Osteoblast (primary cell): ENCODE data around the gene RSPH10B. TPM values are rescaled to one million over a fixed set of nuclear protein-coding genes. Genes with fewer than 3 reads are reported as not detected.
A peak's percentile ranks its signal among the peaks of the same experiment; 100 is the strongest.
"Not testable (repeated sequence)": the region's sequence is repeated elsewhere in the genome, so short reads cannot be mapped to it uniquely, and the experiment has no call there.

Experiments used
- DNase-seq: peaks from one replicate; pipeline ENCODE4 v3.0.0; 2011; ENCODE audit warnings: low spot score, mixed read lengths; ENCODE audit not compliant: insufficient read length; ENCODE audit errors: missing footprints
- H2AFZ ChIP-seq: 2 replicates; pipeline ENCODE4 v1.6.0; 2011; ENCODE audit warnings: mild to moderate bottlenecking, low read length
- H3K27ac ChIP-seq: 2 replicates; pipeline ENCODE4 v1.5.1; 2011; ENCODE audit warnings: mild to moderate bottlenecking, low read depth, low read length, moderate library complexity
- H3K27me3 ChIP-seq: 2 replicates; pipeline ENCODE4 v1.6.0; 2012; ENCODE audit warnings: mild to moderate bottlenecking, control low read depth, inconsistent platforms, low read length, moderate library complexity; ENCODE audit not compliant: insufficient read depth
- H3K36me3 ChIP-seq: 2 replicates; pipeline ENCODE4 v1.5.1; 2011; ENCODE audit warnings: mild to moderate bottlenecking, low read length, control low read depth, moderate library complexity; ENCODE audit not compliant: insufficient read depth
- H3K4me1 ChIP-seq: 2 replicates; pipeline ENCODE4 v1.5.1; 2011; ENCODE audit warnings: mild to moderate bottlenecking, low read length, control low read depth, moderate library complexity; ENCODE audit not compliant: insufficient read depth
- H3K4me2 ChIP-seq: 2 replicates; pipeline ENCODE4 v1.6.0; 2011; ENCODE audit warnings: mild to moderate bottlenecking, low read length; ENCODE audit not compliant: insufficient read depth
- H3K4me3 ChIP-seq: fragments of 200-600 bp; sonication (generic); 3 replicates; pipeline ENCODE4 v1.5.1; 2012; ENCODE audit warnings: mild to moderate bottlenecking, low read length, inconsistent platforms; ENCODE audit not compliant: insufficient read depth
- H3K79me2 ChIP-seq: 2 replicates; pipeline ENCODE4 v1.6.0; 2012; ENCODE audit warnings: mild to moderate bottlenecking, low read length, control low read depth, inconsistent platforms; ENCODE audit not compliant: insufficient read depth
- H3K9me3 ChIP-seq: 2 replicates; pipeline ENCODE4 v1.5.1; 2011; ENCODE audit warnings: low read depth, low read length, control low read depth
- H4K20me1 ChIP-seq: 2 replicates; pipeline ENCODE4 v1.6.0; 2012; ENCODE audit warnings: mild to moderate bottlenecking, low read length, control low read depth; ENCODE audit not compliant: insufficient read depth
- CTCF ChIP-seq: IDR thresholded peaks from 2 replicates; pipeline ENCODE4 v1.5.1; 2011; ENCODE audit warnings: mild to moderate bottlenecking, low read depth, low read length, moderate library complexity; ENCODE audit errors: extremely low read depth
- total RNA-seq: library from RNA; depleted of rRNA; stranded (reverse); fragments of >200 nt; gene quantifications from 2 replicates; pipeline ENCODE4 v1.2.3, GENCODE V29; 2012

Gene RSPH10B
- under 0.01 TPM in 1 of 2 replicates, not detected in the other for total RNA-seq

- not testable (repeated sequence) for H3K36me3 ChIP-seq, H3K9me3 ChIP-seq, H3K4me2 ChIP-seq, H3K4me1 ChIP-seq, H3K27ac ChIP-seq, DNase-seq, H2AFZ ChIP-seq, H3K27me3 ChIP-seq, H3K79me2 ChIP-seq, H3K4me3 ChIP-seq, H4K20me1 ChIP-seq
Measured at GRCh38 chr7:5970347-5970911, at the start of gene RSPH10B. RSPH10B (minus strand) TSS chr7:5970689; CDS start chr7:5967116, 3,573 bp downstream.

GRCh38 chr7:6016653-6016966 is 46.1 kb upstream of the RSPH10B start:
- Histone ChIP-seq H3K4me3 (no peak overlapping the region), H3K79me2 (peaks cover 40% of the 10 kb centered on the region), H4K20me1 (no peaks in the 10 kb centered on the region), H3K9me3 (no peaks in the 10 kb centered on the region), H3K36me3 (peaks cover 34% of the 10 kb centered on the region), H3K27ac (peak overlapping the region; percentile 84), H2AFZ (no peak overlapping the region), H3K4me1 (peaks cover 27% of the 10 kb centered on the region), H3K4me2 (peak overlapping the region; percentile 69), H3K27me3 (no peaks in the 10 kb centered on the region)
- TF ChIP-seq CTCF: no peak
- no peak for DNase-seq

GRCh38 chr7:6015917-6016652 is 45.6 kb upstream of the RSPH10B start:
- Histone ChIP-seq H3K4me1 (peaks cover 28% of the 10 kb centered on the region), H3K27me3 (no peaks in the 10 kb centered on the region), H3K79me2 (peaks cover 45% of the 10 kb centered on the region), H4K20me1 (no peaks in the 10 kb centered on the region), H3K27ac (peak overlapping the region; percentile 84), H3K4me2 (peak overlapping the region; percentile 69), H2AFZ (peak overlapping the region; percentile 21), H3K36me3 (peaks cover 33% of the 10 kb centered on the region), H3K4me3 (peak overlapping the region; percentile 48), H3K9me3 (no peaks in the 10 kb centered on the region)
- DNase-seq: peak; percentile 87
- no peak for TF ChIP-seq CTCF

GRCh38 chr7:6012355-6013104 is 42.0 kb upstream of the RSPH10B start:
- no peaks in the 10 kb centered on the region for H3K9me3 ChIP-seq
- peaks cover 68% of the 10 kb centered on the region for H3K79me2 ChIP-seq
- H3K4me1 ChIP-seq: peaks cover 42% of the 10 kb centered on the region
- no peak for TF ChIP-seq CTCF
- no peak overlapping the region for H3K4me3 ChIP-seq
- H2AFZ ChIP-seq: no peak overlapping the region
- no peak overlapping the region for H3K4me2 ChIP-seq
- H3K36me3 ChIP-seq: peaks cover 15% of the 10 kb centered on the region
- peak overlapping the region; percentile 54 for H3K27ac ChIP-seq
- H4K20me1 ChIP-seq: no peaks in the 10 kb centered on the region
- peak; percentile 53 for DNase-seq
- H3K27me3 ChIP-seq: no peaks in the 10 kb centered on the region
